ENCODE data around the gene FNDC3B. TPM values are rescaled to one million over a fixed set of nuclear protein-coding genes. Genes with fewer than 3 reads are reported as not detected.

FNDC3B gene
- total RNA-seq, 1 donor from 2014 or later = 160 TPM

GRCh38 chr3:172136330-172136729 is 97.0 kb downstream of the FNDC3B start:
- no peaks in the 10 kb centered on the region for H3K9me3 ChIP-seq
- H3K4me3 ChIP-seq = no peak overlapping the region
- peaks cover 80% of the 10 kb centered on the region for H3K4me1 ChIP-seq
- no peak for ATAC-seq
- peak overlapping the region; percentile 32 for H3K27ac ChIP-seq
- no peak for TF ChIP-seq CTCF (IDR thresholded peaks at IDR 0.05)
- DNase-seq = no peak
- H3K36me3 ChIP-seq = peaks cover 4% of the 10 kb centered on the region
- intact Hi-C loops (cut with DNase I) = no loop called here
- no peaks in the 10 kb centered on the region for H3K27me3 ChIP-seq

GRCh38 chr3:172137287-172138192 is 98.2 kb downstream of the FNDC3B start:
- H3K27me3 ChIP-seq = no peaks in the 10 kb centered on the region
- H3K4me1 ChIP-seq = peaks cover 85% of the 10 kb centered on the region
- H3K9me3 ChIP-seq = no peaks in the 10 kb centered on the region
- intact Hi-C loops (cut with DNase I) = no loop called here
- H3K4me3 ChIP-seq = no peak overlapping the region
- peak overlapping the region; percentile 58 for H3K27ac ChIP-seq
- ATAC-seq (no peak), DNase-seq (no peak)
- TF ChIP-seq CTCF (IDR thresholded peaks at IDR 0.05) = no peak
- H3K36me3 ChIP-seq = peaks cover 4% of the 10 kb centered on the region

DNA sequence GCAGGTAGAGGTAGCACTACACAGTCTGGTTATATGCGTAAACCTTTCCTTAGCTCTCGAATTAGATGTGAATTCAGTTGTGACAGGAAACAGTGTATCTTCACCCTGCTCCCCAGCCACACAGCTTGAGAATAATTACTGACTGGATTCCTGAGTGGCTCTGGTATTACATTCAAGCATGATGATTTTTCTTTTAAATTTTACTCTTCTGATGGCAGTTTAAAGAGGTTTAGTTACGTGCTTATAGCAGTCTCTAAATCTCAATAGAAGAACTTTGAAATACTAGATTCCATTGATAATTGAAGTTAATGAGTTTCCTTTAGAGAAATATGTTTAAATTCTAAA is 98.8 kb downstream of the FNDC3B start:
- Histone ChIP-seq H3K4me3 (no peak overlapping the region), H3K4me1 (peaks cover 91% of the 10 kb centered on the region), H3K27ac (peak overlapping the region; percentile 58), H3K9me3 (no peaks in the 10 kb centered on the region), H3K36me3 (peaks cover 4% of the 10 kb centered on the region), H3K27me3 (no peaks in the 10 kb centered on the region)
- no peak for ATAC-seq
- no peak for TF ChIP-seq CTCF (IDR thresholded peaks at IDR 0.05)
- no peak for DNase-seq
- intact Hi-C loops (cut with DNase I) = no loop called here

- peak overlapping the region; percentile 33 for H3K27ac ChIP-seq
- peaks cover 89% of the 10 kb centered on the region for H3K4me1 ChIP-seq
- no peak overlapping the region for H3K4me3 ChIP-seq
- H3K27me3 ChIP-seq = no peaks in the 10 kb centered on the region
- intact Hi-C loops (cut with DNase I) = no loop called here
- H3K36me3 ChIP-seq = peaks cover 4% of the 10 kb centered on the region
- TF ChIP-seq CTCF (IDR thresholded peaks at IDR 0.05) = no peak
- no peak for DNase-seq
- ATAC-seq = peak; percentile 69
- H3K9me3 ChIP-seq = no peaks in the 10 kb centered on the region
These were observed 99.6 kb downstream of the FNDC3B start for GRCh38 chr3:172138792-172139507.

DNA sequence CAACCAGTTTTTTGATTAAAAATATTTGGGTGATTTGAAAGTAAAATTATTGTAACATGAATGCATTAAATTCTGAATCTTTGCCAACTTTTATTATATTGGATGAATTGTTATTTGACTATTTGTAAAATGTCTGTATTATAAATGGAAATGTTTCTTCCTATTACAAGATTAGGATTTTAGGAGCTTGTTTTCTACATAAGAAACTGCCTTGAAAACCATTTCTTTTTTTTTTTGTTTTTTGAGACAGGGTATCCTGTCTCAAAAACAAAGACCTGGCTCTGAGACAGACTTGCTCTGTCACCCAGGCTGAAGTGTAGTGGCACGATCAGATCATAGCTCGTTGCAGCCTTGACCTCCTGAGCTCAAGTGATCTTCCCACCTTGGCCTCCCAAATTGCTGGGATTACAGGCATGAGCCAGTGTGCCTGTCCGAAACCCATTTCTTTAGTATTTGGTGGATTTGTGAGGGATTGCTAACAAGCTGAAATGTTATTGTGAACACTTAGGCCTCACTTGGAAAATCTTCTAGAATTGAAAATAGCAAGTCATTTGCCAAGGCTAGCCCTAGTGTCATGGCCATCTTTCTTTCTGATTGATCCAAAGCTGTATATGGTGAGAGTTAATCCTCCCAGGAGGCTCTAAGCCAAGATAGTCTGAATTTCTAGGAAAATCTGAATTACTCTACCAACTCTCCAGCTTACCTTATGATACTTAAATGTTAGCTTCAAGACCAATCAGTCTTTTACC is 100.3 kb downstream of the FNDC3B start:
- ATAC-seq = no peak
- TF ChIP-seq CTCF (IDR thresholded peaks at IDR 0.05) = no peak
- Histone ChIP-seq H3K4me3 (no peak overlapping the region), H3K36me3 (peaks cover 4% of the 10 kb centered on the region), H3K27ac (peak overlapping the region; percentile 33), H3K27me3 (no peaks in the 10 kb centered on the region), H3K4me1 (peaks cover 85% of the 10 kb centered on the region), H3K9me3 (no peaks in the 10 kb centered on the region)
- intact Hi-C loops (cut with DNase I) = no loop called here
- DNase-seq = no peak

Data from upper lobe of right lung (tissue), 1 donor.